WERI-Rb-1 (cell line): Measurements from ENCODE around the gene RXFP3.

ENCODE experiments used
- DNase-seq: peaks from one replicate; pipeline ENCODE4 v3.0.0-alpha.2; 2020
- H3K27ac ChIP-seq: fragments of 250-450 bp; sonication (Bioruptor Pico); 2 replicates; pipeline ENCODE4 v1.5.1; 2020; ENCODE audit warnings: mild to moderate bottlenecking, moderate library complexity
- H3K27me3 ChIP-seq: fragments of 250-450 bp; sonication (Bioruptor Pico); 2 replicates; pipeline ENCODE4 v1.5.1; 2021; ENCODE audit warnings: mild to moderate bottlenecking, low read depth, moderate library complexity; ENCODE audit not compliant: insufficient read depth, severe bottlenecking
- H3K36me3 ChIP-seq: fragments of 250-450 bp; sonication (Bioruptor Pico); 2 replicates; pipeline ENCODE4 v1.5.1; 2020; ENCODE audit warnings: mild to moderate bottlenecking, moderate library complexity
- H3K4me3 ChIP-seq: 2 replicates; pipeline ENCODE4 v1.5.1; 2011; ENCODE audit warnings: low read depth, mild to moderate bottlenecking, control low read depth, low read length
- H3K9me3 ChIP-seq: fragments of 250-450 bp; sonication (Bioruptor Pico); 2 replicates; pipeline ENCODE4 v1.5.1; 2021; ENCODE audit warnings: mild to moderate bottlenecking, moderate library complexity; ENCODE audit not compliant: severe bottlenecking
- CTCF ChIP-seq: IDR thresholded peaks from 2 replicates; pipeline ENCODE4 v1.5.1; 2011; ENCODE audit warnings: low read depth, mild to moderate bottlenecking, control low read depth, inconsistent platforms, low read length

Gene RXFP3, protein sequence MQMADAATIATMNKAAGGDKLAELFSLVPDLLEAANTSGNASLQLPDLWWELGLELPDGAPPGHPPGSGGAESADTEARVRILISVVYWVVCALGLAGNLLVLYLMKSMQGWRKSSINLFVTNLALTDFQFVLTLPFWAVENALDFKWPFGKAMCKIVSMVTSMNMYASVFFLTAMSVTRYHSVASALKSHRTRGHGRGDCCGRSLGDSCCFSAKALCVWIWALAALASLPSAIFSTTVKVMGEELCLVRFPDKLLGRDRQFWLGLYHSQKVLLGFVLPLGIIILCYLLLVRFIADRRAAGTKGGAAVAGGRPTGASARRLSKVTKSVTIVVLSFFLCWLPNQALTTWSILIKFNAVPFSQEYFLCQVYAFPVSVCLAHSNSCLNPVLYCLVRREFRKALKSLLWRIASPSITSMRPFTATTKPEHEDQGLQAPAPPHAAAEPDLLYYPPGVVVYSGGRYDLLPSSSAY

DNA sequence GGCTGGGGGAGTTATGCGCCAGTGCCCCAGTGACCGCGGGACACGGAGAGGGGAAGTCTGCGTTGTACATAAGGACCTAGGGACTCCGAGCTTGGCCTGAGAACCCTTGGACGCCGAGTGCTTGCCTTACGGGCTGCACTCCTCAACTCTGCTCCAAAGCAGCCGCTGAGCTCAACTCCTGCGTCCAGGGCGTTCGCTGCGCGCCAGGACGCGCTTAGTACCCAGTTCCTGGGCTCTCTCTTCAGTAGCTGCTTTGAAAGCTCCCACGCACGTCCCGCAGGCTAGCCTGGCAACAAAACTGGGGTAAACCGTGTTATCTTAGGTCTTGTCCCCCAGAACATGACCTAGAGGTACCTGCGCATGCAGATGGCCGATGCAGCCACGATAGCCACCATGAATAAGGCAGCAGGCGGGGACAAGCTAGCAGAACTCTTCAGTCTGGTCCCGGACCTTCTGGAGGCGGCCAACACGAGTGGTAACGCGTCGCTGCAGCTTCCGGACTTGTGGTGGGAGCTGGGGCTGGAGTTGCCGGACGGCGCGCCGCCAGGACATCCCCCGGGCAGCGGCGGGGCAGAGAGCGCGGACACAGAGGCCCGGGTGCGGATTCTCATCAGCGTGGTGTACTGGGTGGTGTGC, at the start of gene RXFP3:
Gene RXFP3 (plus strand): TSS at position 6 of the 636 bp plus-strand sequence. CDS start 355 bp downstream, at position 361.
- H3K4me3 ChIP-seq, result peak within 1 kb of the TSS; percentile 59
- no peak for DNase-seq
- no peak for TF ChIP-seq CTCF
- peaks cover 14% of the 10 kb centered on the region for H3K9me3 ChIP-seq
- no peaks in the 10 kb centered on the region for H3K36me3 ChIP-seq
- no peak within 1 kb of the TSS for H3K27ac ChIP-seq
- H3K27me3 ChIP-seq, result peaks cover 97% of the 10 kb centered on the region

DNA sequence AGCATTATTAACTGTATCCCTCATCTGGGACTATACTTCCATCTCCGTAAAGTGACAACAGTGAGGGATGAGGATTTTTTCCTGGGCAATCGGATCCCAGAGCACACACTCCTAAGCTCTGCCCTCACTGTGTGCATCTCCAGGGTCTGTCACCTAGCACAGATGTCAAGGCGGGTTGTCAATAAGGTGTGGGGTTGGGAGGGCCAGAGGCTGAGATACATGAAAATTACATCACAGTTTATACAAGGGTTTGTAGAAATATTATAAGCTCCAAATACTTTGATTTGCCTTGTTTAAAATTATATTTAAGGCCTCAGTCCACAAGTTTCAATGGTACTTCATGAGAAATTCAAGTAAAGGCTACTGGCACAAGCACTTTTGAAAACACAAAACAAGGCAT, 48.9 kb upstream of the RXFP3 start:
- no peak for TF ChIP-seq CTCF
- peaks cover 85% of the 10 kb centered on the region for H3K27me3 ChIP-seq
- no peaks in the 10 kb centered on the region for H3K9me3 ChIP-seq
- DNase-seq, result no peak
- no peaks in the 10 kb centered on the region for H3K36me3 ChIP-seq
- H3K27ac ChIP-seq, result no peak overlapping the region
- no peak overlapping the region for H3K4me3 ChIP-seq

- H3K9me3 ChIP-seq, result no peaks in the 10 kb centered on the region
- no peak overlapping the region for H3K4me3 ChIP-seq
- TF ChIP-seq CTCF, result no peak
- no peak overlapping the region for H3K27ac ChIP-seq
- peaks cover 93% of the 10 kb centered on the region for H3K27me3 ChIP-seq
- no peaks in the 10 kb centered on the region for H3K36me3 ChIP-seq
- no peak for DNase-seq
Measured at GRCh38 chr5:33888587-33888986, 47.6 kb upstream of the RXFP3 start.

DNA sequence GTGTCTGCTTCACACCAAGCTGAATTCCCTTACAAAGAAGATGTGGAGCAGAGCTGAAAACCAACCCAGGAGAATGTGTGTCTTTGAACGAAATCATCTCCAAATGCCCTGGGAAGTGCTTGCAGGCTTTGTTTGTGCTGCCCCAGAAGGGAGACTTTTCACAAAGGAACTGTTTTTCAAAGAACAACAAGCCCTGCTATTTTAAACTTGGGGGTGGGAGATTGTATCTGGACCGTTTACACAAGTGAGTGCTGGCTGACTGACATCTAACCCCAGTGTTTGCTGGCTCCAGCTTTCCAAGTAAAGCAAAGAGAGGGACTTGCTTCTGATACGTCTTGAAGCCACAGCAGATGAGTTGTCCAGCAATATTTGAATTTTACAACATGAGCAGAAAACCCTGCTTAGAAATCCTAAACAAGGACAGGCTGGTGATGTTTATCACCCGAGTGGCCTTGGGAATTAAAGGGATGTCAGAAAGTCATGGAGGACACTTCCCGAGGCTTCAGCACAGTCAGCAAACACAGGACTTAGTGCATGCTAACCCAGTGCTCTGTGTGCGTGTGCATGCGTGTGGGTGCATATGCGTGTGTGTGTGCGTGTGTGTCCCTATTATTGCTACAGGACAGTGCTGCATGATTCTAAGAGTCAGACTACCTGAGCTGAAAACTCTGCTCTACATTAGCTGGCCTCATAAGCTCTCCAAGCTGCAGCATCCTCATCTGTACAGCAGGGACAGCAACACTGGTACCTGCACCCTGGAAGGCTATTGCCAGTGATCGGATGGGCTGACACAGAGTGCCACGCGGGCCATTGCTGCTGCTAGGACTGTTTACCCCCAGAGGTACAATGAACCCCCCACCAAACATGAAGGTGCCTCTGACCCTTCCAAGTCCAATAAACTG, 45.8 kb upstream of the RXFP3 start:
- Histone ChIP-seq H3K4me3 (no peak overlapping the region), H3K27ac (no peak overlapping the region), H3K9me3 (no peaks in the 10 kb centered on the region), H3K27me3 (peaks cover 86% of the 10 kb centered on the region), H3K36me3 (no peaks in the 10 kb centered on the region)
- no peak for TF ChIP-seq CTCF
- no peak for DNase-seq

GRCh38 chr5:33891446-33891787, 44.8 kb upstream of the RXFP3 start:
- peaks cover 86% of the 10 kb centered on the region for H3K27me3 ChIP-seq
- H3K9me3 ChIP-seq, result no peaks in the 10 kb centered on the region
- no peak for TF ChIP-seq CTCF
- H3K27ac ChIP-seq, result no peak overlapping the region
- no peak overlapping the region for H3K4me3 ChIP-seq
- no peaks in the 10 kb centered on the region for H3K36me3 ChIP-seq
- no peak for DNase-seq
